GM12878 (cell line): ENCODE results near the gene CYP8B1.

ENCODE experiments used
- CEBPB ChIP-seq, 2 experiments: fragments of 150-350 bp in 1 of 2; IDR thresholded peaks; 2 replicates each; pipeline ENCODE4 v1.6.1; 2012 to 2014; ENCODE audit warnings: low read depth in 2 of 2, low read length in 2 of 2, borderline replicate concordance in 1 of 2, inconsistent platforms in 1 of 2
- POLR2AphosphoS5 ChIP-seq: IDR thresholded peaks from 2 replicates; pipeline ENCODE4 v1.6.1; 2011; ENCODE audit warnings: mild to moderate bottlenecking, low read length, inconsistent platforms
- SIN3A ChIP-seq: IDR thresholded peaks from 2 replicates; pipeline ENCODE4 v1.6.1; 2012; ENCODE audit warnings: low read depth, low read length, improper control_type of control experiment
- TF ChIP-seq, protein P1 (sequence below): IDR thresholded peaks from 2 replicates; pipeline ENCODE4 v1.6.1; 2012; ENCODE audit warnings: low read length, inconsistent platforms

- TF ChIP-seq POLR2AphosphoS5 (no peak), SIN3A (no peak), CEBPB (IDR thresholded peaks at IDR 0.05; ENCODE audit: borderline replicate concordance in 1 of 2, low read depth in 2 of 2, low read length in 2 of 2) (no peak)
- TF ChIP-seq, protein P1, sequence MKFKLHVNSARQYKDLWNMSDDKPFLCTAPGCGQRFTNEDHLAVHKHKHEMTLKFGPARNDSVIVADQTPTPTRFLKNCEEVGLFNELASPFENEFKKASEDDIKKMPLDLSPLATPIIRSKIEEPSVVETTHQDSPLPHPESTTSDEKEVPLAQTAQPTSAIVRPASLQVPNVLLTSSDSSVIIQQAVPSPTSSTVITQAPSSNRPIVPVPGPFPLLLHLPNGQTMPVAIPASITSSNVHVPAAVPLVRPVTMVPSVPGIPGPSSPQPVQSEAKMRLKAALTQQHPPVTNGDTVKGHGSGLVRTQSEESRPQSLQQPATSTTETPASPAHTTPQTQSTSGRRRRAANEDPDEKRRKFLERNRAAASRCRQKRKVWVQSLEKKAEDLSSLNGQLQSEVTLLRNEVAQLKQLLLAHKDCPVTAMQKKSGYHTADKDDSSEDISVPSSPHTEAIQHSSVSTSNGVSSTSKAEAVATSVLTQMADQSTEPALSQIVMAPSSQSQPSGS, result no peak
Measured at GRCh38 chr3:42876940-42877720, 1.5 kb upstream of the CYP8B1 start.
